ENCODE results near the gene ATP8A2. TPM values are rescaled to one million over a fixed set of nuclear protein-coding genes. Genes with fewer than 3 reads are reported as not detected.

Gene ATP8A2
- polyA plus RNA-seq, 1 donor from 2014 or later, result 11.9 TPM

DNA sequence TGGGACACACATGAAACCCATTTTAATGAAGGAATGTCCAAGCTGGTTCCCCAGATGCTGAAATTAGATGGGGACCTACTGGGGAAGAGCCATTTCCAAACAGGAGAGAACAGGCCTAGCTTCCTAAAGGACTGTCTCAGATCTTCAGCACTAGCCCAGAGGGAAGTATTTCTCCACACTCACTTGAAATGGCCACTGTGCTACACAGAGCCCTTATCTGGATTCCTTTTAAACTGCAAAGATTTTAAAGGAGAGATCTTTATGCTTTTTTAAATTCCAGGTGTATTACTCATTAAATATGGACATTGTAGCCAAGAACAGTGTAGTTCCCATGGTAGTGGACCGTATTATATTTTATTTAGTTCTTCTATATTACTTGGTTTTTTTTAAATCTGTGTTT is 424.7 kb downstream of the ATP8A2 start (continued):
- TF ChIP-seq MXI1 (conservative IDR thresholded peaks at IDR 0.05; ENCODE audit: poor library complexity, severe bottlenecking) (no peak), POLR2AphosphoS5 (IDR thresholded peaks at IDR 0.05) (no peak), EP300 (conservative IDR thresholded peaks at IDR 0.05; ENCODE audit: poor library complexity, severe bottlenecking) (no peak)

GRCh38 chr13:25798998-25799397 is 427.2 kb downstream of the ATP8A2 start:
- H3K4me3 ChIP-seq (ENCODE audit: low read length), result no peak overlapping the region
- TF ChIP-seq REST (IDR thresholded peaks at IDR 0.05; ENCODE audit: borderline replicate concordance), result no peak
- no peaks in the 10 kb centered on the region for H3K9me3 ChIP-seq (ENCODE audit: low read length)
- H3K27ac ChIP-seq (ENCODE audit: low read length), result no peak overlapping the region
- no peaks in the 10 kb centered on the region for H3K79me2 ChIP-seq (replicated peaks; ENCODE audit: insufficient read depth, low read length)
- H3K4me2 ChIP-seq (ENCODE audit: low read length), result no peak overlapping the region
- H3F3A ChIP-seq (ENCODE audit: insufficient read depth, low read length, poor library complexity, severe bottlenecking), result no peaks in the 10 kb centered on the region
- no peak overlapping the region for H3K9ac ChIP-seq (ENCODE audit: low read length)
- H3K27me3 ChIP-seq (ENCODE audit: insufficient read depth, low read depth, low read length), result no peaks in the 10 kb centered on the region
- no peak overlapping the region for H2AFZ ChIP-seq (ENCODE audit: low read depth, low read length)
- no peaks in the 10 kb centered on the region for H3K9me2 ChIP-seq (ENCODE audit: insufficient read depth, low read length)
- H4K20me1 ChIP-seq (ENCODE audit: insufficient read depth), result no peaks in the 10 kb centered on the region
- no peaks in the 10 kb centered on the region for H3K36me3 ChIP-seq (ENCODE audit: insufficient read depth, low read length)

DNA sequence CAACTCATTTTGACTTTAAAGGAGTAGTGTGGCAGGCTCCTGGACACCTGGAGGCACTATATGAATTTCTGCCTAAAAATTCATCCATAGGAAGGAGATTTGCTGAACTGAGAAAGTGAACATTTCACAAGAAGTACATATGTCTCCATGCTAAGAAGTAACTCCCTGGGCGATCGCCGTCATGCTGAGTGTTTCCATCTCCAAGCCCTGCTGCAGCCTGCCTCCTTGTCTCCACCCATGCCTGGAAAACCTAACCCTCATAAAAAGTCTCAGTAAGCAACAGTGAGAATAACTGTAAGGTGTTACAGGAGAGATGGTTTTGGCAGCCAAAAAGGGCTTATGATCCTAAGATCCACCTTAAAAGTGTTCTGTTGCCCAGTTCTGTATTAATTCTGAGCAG is 428.7 kb downstream of the ATP8A2 start:
- no peak overlapping the region for H3K4me3 ChIP-seq (ENCODE audit: low read length)
- no peak overlapping the region for H3K27ac ChIP-seq (ENCODE audit: low read length)
- no peaks in the 10 kb centered on the region for H3F3A ChIP-seq (ENCODE audit: insufficient read depth, low read length, poor library complexity, severe bottlenecking)
- TF ChIP-seq REST (IDR thresholded peaks at IDR 0.05; ENCODE audit: borderline replicate concordance), result no peak
- no peak for TF ChIP-seq TAF1 (IDR thresholded peaks at IDR 0.05; ENCODE audit: low read depth)
- TF ChIP-seq CTCF (IDR thresholded peaks at IDR 0.05; ENCODE audit: poor library complexity, severe bottlenecking), result no peak
- TF ChIP-seq POLR2AphosphoS5 (IDR thresholded peaks at IDR 0.05), result no peak
- no peaks in the 10 kb centered on the region for H3K9me3 ChIP-seq (ENCODE audit: low read length)
- H3K79me2 ChIP-seq (replicated peaks; ENCODE audit: insufficient read depth, low read length), result no peaks in the 10 kb centered on the region
- no peaks in the 10 kb centered on the region for H3K9me2 ChIP-seq (ENCODE audit: insufficient read depth, low read length)
- H4K20me1 ChIP-seq (ENCODE audit: insufficient read depth), result no peaks in the 10 kb centered on the region
- H3K4me2 ChIP-seq (ENCODE audit: low read length), result no peak overlapping the region
- no peaks in the 10 kb centered on the region for H3K36me3 ChIP-seq (ENCODE audit: insufficient read depth, low read length)
- H2AFZ ChIP-seq (ENCODE audit: low read depth, low read length), result no peak overlapping the region
- H3K27me3 ChIP-seq (ENCODE audit: insufficient read depth, low read depth, low read length), result no peaks in the 10 kb centered on the region
- H3K9ac ChIP-seq (ENCODE audit: low read length), result no peak overlapping the region
